Activated naive CD8-positive, alpha-beta T cell treated with anti-CD3 and anti-CD28 coated beads, Interleukin-2, amount 50 U/mL, for 16 hours (primary cell): ENCODE measurements around the gene TMPRSS3.

Experiments used
- DNase-seq: peaks from one replicate; pipeline ENCODE4 v3.0.0-alpha.2; 2020; ENCODE audit warnings: low read depth, low spot score

The TMPRSS3 gene

GRCh38 chr21:42388740-42389448 lies 7.0 kb downstream of the TMPRSS3 start:
- DNase-seq, result no peak

GRCh38 chr21:42387843-42388340 lies 8.0 kb downstream of the TMPRSS3 start:
- DNase-seq, result no peak

- DNase-seq, result no peak
Observed at GRCh38 chr21:42387164-42387563, 8.7 kb downstream of the TMPRSS3 start.

- no peak for DNase-seq
Observed at GRCh38 chr21:42386034-42386591, 9.7 kb downstream of the TMPRSS3 start.

GRCh38 chr21:42385619-42386018 lies 10.2 kb downstream of the TMPRSS3 start:
- no peak for DNase-seq

- DNase-seq, result no peak
Observed at GRCh38 chr21:42384989-42385388, 10.9 kb downstream of the TMPRSS3 start.

GRCh38 chr21:42384156-42384945 lies 11.5 kb downstream of the TMPRSS3 start:
- DNase-seq, result no peak

- no peak for DNase-seq
Observed at GRCh38 chr21:42383331-42383730, 12.5 kb downstream of the TMPRSS3 start.

GRCh38 chr21:42382915-42383314 lies 12.9 kb downstream of the TMPRSS3 start:
- DNase-seq, result no peak

GRCh38 chr21:42381347-42381984 lies 14.4 kb downstream of the TMPRSS3 start:
- DNase-seq, result no peak

GRCh38 chr21:42379426-42380215 lies 16.2 kb downstream of the TMPRSS3 start:
- no peak for DNase-seq

GRCh38 chr21:42378418-42378817 lies 17.4 kb downstream of the TMPRSS3 start:
- DNase-seq, result no peak

GRCh38 chr21:42377951-42378340 lies 17.9 kb downstream of the TMPRSS3 start:
- DNase-seq, result no peak

- DNase-seq, result no peak
Observed at GRCh38 chr21:42377211-42377950, 18.5 kb downstream of the TMPRSS3 start.

- no peak for DNase-seq
Observed at GRCh38 chr21:42376338-42376982, 19.4 kb downstream of the TMPRSS3 start.

- DNase-seq, result no peak
Observed at GRCh38 chr21:42375966-42376337, 19.9 kb downstream of the TMPRSS3 start.

GRCh38 chr21:42375506-42375905 lies 20.3 kb downstream of the TMPRSS3 start:
- no peak for DNase-seq

GRCh38 chr21:42374864-42375499 lies 20.9 kb downstream of the TMPRSS3 start:
- DNase-seq, result no peak

- no peak for DNase-seq
Observed at GRCh38 chr21:42374457-42374856, 21.4 kb downstream of the TMPRSS3 start.
